Keratinocyte (primary cell): ENCODE results near the gene CFAP299.

Experiments used
- EZH2 ChIP-seq: IDR thresholded peaks from one replicate; pipeline ENCODE4 v1.6.1; 2012; ENCODE audit warnings: inconsistent platforms, mild to moderate bottlenecking, low read length, moderate library complexity
- TF ChIP-seq, protein P1 (sequence below), 3 experiments: IDR thresholded peaks in 1 of 3; conservative IDR thresholded peaks in 1 of 3; optimal IDR thresholded peaks in 1 of 3; 2 replicates in 2 of 3; 3 replicates in 1 of 3; pipeline versions ENCODE3 to v1.5.1; 2011; ENCODE audit warnings: low read length in 3 of 3, mild to moderate bottlenecking in 3 of 3, moderate library complexity in 2 of 3, control low read depth in 1 of 3, inconsistent platforms in 1 of 3; ENCODE audit not compliant: insufficient read depth in 2 of 3; ENCODE audit errors: extremely low read depth in 1 of 3

DNA sequence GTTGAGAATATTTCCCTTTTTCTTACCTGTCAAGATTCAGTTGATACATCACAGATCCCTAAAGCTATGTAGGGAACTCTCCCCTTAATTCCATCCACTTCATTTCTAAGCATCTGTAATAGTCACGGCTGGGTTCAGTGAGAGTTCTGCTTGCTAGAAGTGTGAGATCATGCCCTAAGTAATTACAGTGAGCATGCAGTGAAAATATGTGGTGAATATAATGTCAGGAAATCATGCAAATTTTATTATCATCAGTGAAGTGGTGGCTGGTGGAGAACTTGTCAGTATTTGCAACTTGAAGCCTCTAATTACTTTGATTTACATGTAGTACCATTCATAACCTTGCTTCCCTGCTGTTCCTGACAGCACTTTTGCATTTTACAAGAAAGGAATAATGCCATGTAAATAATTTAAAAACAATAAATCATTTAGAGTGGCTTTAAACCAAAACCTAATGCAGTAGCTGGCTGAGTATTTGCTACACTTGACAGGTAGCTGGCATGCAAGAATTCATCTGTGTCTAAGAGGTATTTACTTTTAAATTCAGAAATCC, 28.3 kb upstream of the CFAP299 start:
- TF ChIP-seq, protein P1, sequence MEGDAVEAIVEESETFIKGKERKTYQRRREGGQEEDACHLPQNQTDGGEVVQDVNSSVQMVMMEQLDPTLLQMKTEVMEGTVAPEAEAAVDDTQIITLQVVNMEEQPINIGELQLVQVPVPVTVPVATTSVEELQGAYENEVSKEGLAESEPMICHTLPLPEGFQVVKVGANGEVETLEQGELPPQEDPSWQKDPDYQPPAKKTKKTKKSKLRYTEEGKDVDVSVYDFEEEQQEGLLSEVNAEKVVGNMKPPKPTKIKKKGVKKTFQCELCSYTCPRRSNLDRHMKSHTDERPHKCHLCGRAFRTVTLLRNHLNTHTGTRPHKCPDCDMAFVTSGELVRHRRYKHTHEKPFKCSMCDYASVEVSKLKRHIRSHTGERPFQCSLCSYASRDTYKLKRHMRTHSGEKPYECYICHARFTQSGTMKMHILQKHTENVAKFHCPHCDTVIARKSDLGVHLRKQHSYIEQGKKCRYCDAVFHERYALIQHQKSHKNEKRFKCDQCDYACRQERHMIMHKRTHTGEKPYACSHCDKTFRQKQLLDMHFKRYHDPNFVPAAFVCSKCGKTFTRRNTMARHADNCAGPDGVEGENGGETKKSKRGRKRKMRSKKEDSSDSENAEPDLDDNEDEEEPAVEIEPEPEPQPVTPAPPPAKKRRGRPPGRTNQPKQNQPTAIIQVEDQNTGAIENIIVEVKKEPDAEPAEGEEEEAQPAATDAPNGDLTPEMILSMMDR (optimal IDR thresholded peaks at IDR 0.05 in 1 of 3, IDR thresholded peaks at IDR 0.05 in 1 of 3, conservative IDR thresholded peaks at IDR 0.05 in 1 of 3; ENCODE audit: extremely low read depth in 1 of 3, insufficient read depth in 2 of 3, low read length in 3 of 3), result no peak
- TF ChIP-seq EZH2, result no peak
